Stimulated activated CD8-positive, alpha-beta memory T cell treated with anti-CD3 and anti-CD28 coated beads, Interleukin-2, amount 100 ng/mL, for 48 hours (primary cell): ENCODE results near the gene CDCP2.
"Not testable (repeated sequence)": the region's sequence is repeated elsewhere in the genome, so short reads cannot be mapped to it uniquely, and the experiment has no call there.

Experiments
- DNase-seq, 2 donors: peaks; one replicate each; pipeline ENCODE4 v3.0.0-alpha.2; 2020; ENCODE audit warnings: low read depth in 2 of 2

The CDCP2 gene

DNA sequence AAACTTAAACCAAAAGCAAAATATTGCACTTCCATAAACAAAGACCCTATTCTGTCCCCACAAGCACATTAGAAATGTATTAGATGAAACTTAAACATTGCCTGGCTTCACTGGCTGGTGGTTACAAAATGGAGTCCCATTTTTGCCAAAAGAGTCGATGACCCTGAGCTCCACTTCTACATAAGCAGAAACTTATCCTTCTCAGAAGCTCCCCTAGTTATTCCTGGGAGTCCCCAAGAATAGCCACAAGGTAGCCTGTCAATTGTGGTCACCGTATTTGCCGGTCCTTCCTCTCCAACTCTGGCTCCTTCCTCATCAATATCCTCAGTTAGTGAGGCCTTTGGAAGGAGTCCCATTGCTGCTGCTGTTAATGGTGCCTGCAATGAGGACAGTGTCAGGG, 37.3 kb downstream of the CDCP2 start:
- DNase-seq = no peak

DNA sequence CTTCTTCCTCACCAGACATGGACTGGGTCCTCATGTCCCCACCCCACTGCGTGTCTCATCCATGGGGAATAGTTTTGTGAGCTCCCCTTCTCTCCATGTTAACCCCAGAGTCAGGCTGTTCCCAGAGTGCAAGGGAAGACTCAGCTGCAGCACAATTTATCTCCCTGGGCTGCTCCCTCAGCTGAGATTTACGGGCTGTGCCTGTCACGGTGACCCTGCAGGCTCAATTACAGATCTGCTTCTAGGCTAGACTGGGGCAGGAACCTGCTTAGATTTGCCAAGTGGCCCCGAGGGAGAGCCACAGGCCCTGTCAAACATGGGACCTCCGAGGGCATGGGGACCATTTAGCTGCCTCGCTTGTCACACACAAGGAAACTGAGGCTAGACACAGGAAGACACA, 37.8 kb downstream of the CDCP2 start:
- DNase-seq = no peak

DNA sequence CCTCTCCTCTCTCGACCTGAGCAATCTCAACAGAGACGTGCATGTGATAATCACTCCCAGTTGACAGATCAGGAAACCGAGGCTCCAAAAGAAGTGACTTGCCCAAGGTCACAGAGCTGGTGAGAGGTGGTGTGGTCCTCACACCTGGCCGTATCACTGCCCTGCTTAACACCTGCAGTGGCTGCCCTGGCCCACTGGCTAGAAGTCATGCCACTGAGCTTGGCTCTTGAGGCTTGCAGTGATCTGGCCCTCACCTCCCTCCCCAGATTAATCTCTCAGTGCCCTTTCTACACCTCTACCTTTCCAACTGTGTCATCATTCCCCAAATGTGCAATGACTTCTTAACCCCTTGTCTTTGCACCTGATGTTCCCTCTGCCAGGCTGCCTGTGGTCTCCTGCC, 38.8 kb downstream of the CDCP2 start:
- no peak for DNase-seq

DNA sequence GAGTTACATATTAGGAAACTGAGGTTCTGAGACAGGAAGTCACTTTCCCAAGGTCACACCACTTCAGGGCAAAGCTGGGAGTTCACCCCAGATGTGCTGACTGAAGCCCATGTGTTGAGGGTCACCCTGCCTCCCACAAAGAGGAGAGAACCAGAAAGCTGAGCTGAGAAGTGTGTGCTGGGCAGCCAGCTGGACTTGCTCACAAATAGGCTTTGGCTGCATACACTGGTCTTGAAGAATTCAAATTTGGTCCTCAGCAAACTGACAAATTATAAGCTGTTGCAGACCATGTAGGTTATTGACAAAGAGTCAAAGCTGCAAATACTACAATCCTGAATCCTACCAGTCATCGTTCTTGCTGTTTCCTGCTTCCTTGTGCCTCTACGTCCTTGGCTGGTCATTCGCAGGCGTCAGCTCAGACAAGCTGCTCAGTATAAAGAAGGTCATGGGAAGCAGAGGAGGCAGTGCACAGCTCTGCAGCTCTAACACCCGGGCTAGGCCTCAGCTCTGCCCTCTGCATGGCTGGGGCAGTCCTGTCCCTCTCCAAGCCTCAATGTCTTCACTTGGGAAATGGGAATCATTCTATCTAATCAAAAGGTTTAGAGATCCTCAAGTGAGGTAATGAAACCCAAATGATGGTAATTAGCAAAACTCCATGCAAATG, 40.0 kb downstream of the CDCP2 start:
- no peak for DNase-seq

DNA sequence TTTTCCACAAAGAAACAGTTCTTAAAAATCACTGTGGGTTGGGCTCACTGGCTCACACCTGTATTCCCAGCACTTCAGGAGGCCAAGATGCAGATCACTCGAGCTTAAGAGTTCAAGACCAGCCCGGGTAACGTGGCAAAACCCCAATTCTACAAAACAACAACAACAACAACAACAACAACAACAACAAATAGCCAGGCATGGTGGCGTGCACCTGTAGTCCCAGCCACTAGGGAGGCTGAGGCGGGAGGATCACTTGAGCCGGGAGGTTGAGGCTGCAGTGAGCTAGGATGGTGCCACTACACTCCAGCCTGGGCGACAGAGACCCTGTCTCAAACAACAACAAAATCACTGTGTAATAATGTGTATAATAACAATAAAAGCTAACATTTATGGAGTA, 40.8 kb downstream of the CDCP2 start:
- DNase-seq = no peak

DNA sequence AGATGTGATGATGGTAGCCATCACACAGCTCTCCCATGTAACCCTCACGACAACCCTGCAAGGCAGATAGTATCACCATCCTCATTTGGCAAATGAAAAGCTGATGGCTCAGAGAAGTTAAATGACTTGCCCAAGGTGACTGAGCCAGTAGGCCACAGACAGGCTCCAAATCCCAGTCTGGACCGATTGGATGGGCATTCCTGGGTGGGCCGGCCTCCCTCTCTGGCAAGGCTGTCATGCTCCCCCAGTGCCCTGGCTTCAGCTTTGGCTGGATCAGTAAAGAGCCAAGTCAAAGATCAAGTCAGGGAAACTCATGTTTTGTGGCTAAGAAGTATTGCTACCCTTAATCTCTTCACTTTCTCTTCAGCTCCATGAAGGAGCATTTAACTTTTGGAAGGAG, 41.2 kb downstream of the CDCP2 start:
- no peak for DNase-seq

DNA sequence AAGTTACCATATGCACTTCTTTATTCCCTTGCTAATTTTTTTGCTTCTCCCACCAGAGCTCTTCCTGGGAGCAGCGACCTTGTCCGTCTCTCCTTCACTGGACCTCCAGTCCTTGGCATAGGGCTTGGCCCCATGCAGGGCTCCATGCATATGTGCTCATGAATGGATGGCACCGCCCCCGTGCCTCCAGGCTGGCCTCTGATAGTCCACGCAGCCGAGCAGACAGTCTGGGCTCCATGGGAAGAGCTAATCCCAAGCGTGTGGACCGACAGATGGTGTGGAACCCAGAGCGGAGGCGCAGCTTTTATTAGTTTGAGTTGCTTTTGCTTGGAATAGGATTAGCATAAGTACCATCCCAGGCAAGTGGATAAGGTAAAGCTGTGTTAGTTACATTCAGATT, 41.8 kb downstream of the CDCP2 start:
- DNase-seq = no peak

DNA sequence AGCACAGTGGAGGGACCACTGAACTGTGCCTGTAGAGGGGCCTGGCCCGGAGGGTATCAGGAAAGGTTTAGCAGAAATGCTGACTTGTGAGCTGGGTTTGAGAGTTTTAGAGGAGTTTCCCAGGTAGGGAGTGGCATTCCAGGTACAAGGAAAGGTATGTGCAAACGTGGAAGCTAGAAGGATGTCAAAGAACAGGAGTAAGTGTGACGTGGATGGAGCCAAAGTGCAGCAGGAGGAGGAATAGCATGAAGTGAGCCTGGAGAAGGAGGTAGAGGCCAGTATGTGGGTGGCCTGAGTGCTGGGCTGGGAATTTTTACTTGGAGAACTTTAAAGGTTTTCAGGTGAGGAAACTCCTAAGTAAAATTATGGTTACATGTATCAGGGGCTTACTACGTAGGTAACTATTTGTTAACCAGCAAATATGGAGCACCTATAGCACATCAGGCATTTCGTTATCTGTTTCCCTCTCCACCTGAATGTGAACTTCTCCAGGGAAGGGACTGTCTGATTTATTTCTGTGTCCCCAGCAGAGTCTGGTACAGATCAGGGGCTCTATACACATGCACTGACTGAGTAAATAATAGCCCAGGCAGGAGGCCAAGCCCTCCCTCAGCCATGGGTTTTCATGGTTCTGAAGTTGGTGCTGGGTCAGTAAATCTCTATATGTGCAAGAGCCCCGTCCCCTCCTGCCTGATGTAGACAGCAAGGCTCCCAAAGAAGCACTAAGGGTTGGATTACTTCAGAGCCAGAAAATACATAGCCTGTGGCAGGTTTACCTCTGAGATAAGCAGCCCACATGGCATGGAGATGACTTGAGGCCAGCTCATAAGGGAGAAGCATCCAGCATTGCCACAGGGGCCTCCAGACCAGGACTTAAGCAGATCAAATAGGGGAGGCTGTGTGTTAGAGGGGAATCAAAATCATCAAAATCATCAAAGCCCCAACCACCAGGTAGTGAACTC, 43.4 kb downstream of the CDCP2 start:
- DNase-seq = no peak

DNA sequence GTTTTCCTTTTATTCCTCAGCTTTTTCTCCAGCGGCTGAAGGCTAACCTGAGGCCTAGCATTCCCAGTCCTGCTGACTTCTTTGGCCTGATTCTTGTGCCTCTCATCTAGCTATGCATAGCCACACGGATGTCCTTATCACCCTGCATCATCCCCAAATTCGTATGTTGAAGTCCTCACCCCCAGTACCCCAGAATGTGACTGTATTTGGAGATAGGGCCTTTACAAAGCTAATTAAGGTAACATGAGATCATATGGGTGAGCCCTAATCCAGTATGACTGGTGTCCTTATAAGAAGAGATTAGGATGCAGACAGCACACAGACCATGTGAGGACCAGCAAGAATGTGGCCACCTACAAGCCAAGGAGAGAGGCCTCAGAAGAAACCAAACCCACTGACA, 44.6 kb downstream of the CDCP2 start:
- DNase-seq = no peak

DNA sequence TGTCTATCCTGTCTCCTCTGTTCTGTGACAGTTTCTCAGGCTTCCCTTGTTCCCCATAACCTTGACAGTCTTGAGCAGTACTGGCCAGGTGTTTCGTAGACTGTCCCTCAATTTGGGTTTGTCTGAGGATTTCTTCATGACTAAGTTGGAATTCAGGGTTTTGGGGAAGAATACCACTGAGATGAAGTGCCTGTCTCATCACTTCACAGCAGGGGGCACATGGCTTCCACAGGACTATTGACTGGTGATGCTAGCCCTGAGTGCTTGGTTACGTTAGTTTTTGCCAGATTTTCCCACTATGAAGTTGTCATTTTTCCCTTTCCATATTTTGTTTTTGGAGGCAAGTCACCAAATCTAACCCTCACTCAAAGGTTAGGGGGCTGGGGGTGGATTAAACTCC, 45.7 kb downstream of the CDCP2 start:
- DNase-seq = no peak

DNA sequence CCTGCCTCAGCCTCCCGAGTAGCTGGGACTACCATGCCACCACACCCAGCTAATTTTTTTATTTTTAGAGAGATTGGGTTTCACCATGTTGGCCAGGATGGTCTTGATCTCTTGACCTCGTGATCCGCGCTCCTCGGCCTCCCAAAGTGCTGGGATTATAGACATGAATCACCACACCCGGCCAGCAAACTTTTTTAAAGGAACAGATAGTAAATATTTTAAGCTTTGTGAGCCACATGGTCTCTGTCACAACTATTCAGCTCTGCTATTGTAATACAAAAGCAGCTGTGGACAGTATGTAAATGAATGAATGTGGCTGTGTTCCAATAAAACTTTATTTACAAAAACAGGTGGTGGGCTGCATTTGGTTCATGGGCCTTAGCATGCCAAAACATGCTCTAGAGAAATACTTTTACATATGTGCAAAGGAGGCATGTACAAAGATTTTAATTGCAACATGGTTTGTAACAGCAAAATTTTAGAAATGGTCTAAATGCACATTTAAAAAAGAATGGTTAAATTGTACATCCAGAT, 47.0 kb downstream of the CDCP2 start:
- DNase-seq = no peak

DNA sequence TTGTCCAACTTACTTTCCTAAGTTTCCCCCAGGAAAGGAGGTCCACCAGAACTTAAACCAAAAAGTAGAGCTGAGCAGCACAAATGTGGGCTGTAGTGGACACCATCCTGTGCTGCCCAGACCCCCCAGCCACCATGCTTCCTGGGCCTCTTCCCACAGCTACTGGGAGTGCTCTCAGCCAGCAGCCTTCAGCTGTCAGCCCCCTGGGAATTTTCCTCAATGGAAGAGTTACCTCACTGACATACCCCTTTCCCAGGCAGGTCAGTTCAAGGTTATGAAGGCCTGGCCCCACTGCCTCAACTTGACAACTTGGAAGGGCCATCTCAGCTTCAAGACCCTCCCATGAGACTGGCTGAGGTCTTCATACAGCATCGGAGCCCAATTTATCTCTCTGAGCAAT, 47.7 kb downstream of the CDCP2 start:
- no peak for DNase-seq

DNA sequence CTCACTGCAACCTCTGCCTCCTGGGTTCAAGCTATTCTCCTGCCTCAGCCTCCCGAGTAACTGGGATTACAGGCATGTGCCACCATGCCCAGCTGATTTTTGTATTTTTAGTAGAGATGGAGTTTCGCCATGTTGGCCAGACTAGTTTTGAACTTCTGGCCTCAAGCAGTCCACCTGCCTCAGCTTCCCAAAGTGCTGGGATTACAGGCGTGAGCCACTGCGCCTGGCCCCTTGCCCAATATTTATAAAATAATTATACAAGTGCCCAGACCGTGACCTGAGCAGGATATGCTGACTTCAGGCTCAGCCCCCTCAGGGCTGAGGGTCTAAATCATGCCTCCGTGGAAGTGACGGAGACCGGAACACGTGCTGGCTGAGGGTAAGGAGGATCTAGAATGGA, 48.2 kb downstream of the CDCP2 start:
- not testable (repeated sequence) for DNase-seq

DNA sequence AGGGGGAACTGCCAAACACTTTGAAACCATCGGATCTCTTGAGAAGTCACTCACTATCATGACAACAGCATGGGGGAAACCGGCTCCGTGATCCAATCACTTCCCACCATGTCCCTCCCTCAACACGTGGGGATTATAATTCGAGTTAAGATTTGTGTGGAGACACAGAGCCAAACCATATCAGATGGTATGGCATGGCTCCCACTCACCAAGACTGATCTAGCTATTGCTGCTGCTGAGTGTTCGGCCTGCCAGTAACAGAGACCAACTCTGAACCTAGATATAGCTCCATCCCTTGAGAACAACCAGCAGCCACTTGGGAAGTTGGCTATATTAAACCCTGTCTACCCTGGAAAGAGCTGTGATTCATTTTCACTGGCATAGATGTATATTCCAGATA, 49.4 kb downstream of the CDCP2 start:
- DNase-seq = no peak

DNA sequence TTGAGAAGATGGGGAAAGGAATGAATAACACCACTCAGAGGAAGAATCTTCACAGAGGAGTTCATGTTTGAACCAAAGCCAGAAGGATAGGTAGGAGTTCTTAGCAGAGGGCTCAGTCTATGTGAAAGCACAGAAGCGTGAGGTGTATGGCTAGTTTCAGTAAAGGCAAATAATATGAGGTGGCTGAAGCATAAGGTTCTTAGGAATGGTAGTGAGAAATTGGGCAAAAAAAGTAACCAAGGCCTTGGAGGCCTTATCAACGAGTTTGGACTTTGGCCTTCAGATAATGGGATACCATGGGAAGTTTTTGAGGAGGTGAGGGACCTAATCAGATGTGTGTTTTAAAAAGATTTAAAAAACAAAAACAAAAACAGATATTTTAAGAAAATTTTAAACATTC, 52.3 kb downstream of the CDCP2 start:
- DNase-seq = no peak

DNA sequence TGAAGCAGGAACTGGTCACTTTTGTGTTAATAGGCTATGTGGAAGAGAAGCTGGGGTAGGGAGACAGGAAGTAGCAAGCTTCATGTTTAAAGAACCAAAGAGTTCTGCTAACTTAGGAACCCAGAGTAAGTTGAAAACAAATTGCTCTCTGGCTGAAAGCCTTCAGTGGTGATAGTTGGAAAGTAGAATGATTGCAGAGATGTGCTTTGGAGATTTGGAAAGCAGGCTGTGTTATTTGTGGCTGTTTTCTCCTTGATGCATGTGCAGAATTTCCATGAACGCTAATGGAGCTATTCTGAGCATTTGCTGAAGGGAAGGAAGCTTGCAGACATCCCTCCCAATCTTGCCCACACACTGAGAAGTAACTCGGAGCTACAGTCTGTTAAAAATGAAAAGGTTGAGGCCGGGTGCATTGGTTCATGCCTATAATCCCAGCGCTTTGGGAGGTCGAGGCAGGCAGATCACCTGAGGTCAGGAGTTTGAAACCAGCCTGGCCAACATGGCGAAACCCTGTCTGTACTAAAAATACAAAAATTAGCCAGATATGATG, 53.7 kb downstream of the CDCP2 start:
- no peak for DNase-seq

DNA sequence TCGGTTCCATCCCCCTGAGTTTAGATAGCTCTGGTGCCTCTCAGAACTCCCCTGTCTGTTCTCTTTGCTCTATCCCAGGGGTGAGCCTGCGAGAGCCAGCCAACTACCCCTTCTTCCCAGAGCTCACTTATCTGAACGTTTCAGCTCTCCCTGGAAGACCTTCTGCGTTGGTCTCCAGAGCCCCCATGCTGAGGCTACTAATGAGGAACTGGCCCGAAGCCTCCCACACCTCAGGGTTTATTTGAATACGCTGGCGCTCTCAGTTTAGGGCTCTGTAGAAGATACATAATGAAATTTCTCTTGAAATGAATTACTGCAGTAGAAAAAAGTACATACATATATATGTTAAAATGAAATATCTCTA, 55.9 kb downstream of the CDCP2 start:
- no peak for DNase-seq

DNA sequence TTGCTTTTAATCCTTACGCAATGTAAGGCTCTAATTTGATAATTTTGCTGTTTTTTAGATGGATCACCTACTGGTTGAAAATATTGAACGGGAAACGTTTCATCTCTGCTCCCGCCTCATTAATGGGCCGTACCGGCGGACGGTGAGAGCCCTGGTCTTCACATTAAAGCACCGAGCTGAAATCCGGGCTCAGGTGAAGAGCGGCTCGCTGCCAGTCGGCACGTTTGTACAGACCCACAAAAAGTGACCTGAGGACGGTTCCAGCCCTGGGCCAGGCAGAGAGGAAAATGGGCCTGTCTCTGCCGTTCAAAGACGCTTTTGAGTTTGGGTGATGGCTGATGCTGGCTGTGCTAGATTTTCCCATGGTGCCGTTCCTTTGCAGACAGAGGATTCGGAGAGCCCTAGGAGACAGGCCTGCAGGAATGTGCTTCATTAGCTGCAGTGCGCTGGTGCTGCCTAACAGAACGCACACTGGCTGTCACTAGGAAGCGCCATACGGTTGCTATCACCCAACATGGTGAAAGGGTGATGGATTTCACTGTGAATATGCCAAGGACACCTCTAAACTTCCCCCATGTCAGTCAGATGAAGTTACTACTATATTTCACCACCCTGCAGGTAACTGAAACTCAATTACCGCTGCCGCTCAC, 56.4 kb downstream of the CDCP2 start:
- DNase-seq = no peak

DNA sequence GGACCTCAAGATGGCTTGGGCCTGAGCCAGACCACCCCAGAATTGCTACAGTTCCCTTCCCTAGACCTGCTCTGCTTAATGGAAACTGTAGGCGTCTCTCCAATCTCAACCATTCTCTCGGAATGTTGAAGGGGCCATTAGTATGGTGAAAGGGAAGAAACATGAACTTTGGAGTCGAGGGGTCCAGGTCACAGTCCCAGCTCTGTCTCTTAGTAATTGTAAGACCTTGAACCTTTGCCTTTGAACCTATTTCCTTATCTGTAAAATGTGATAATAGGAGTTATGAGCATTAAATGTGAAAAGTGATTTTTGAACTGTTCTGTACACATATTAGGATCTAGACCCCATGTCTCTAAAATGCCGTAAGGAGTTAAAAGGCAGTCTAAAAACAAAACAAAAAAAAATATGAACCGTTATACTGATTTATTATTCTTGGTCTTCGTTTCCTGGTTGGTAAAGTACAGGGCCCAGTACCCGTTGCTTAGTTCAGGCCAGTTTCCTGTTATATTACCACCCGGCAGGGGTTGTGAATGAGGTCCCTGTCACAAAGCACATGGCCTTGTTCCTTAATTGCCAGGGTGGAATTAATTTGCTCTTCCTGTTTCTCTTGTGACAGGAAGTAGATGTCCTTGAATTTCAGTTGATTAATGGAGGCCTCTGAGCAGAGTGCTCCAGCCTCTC, 57.1 kb downstream of the CDCP2 start:
- no peak for DNase-seq

DNA sequence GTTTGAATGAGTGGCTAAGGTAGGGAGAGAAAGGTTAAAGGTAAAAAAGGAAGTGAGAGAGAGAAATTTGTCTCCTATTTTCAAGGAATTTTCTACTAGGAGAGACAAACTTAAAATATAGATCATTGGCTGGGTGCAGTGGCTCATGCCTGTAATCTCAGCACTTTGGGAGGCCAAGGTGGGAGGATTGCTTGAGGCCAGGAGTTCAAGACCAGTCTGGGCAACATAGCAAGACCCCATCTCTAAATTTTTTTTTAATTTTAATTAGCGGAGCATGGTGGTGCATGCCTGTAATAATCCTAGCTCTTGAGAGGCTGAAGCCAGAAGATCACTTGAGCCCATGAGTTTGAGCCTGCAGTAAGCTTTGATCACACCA, 58.1 kb downstream of the CDCP2 start:
- DNase-seq = not testable (repeated sequence)

DNA sequence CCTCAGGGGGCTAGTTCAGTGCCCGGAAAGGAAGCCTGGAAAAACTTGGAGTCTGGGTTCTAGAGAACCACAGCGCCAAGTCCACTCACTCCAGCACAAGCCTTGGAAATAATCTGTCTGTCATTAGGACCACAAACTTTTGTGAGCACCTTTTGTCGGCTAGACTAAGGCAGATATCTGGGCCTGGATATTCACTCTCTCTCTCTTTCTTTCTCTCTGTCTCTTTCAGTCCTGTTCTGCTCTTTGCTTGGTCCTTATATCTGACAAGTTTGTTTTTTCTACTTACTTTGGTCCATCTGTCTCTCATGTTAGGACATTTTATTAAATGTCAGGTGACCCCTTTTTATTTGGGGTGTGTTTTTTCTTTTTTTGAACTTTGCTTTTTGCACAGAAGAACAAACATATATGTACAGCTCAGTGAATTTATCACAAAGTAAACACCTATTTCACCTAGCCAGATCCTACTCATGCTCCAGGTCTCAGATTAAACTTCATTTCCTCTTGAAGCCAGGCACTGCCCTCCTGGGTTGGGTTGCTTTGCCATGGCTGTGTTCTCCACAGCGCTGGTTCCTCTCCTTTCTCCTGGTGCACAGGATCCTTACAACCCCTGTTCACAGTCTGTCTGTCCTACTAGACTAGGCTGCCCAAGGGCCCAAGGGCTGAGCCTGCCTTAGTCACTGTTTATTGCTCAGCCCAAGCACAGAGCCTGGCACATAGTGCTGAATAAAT, 58.6 kb downstream of the CDCP2 start:
- DNase-seq = no peak
